DOHH2 (cell line): ENCODE results near the gene SSTR5.

Source experiments
- H3F3A ChIP-seq: fragments of 200-600 bp; sonication (generic), shearing (Covaris generic); 2 replicates; pipeline ENCODE4 v1.6.0; 2016; ENCODE audit warnings: antibody characterized with exemption, mild to moderate bottlenecking; ENCODE audit not compliant: control insufficient read depth, insufficient read depth
- H3K27ac ChIP-seq: fragments of 200-600 bp; sonication (generic); 2 replicates; pipeline ENCODE4 v1.5.1; 2014; ENCODE audit warnings: low read depth, mild to moderate bottlenecking, low read length, moderate library complexity
- H3K27me3 ChIP-seq: fragments of 200-600 bp; sonication (generic); 2 replicates; pipeline ENCODE4 v1.6.1; 2014; ENCODE audit warnings: mild to moderate bottlenecking, low read length, mixed read lengths; ENCODE audit not compliant: control insufficient read depth
- H3K36me3 ChIP-seq: fragments of 200-600 bp; sonication (generic); 2 replicates; pipeline ENCODE4 v1.6.1; 2014; ENCODE audit warnings: mild to moderate bottlenecking, low read length, moderate library complexity, mixed read lengths; ENCODE audit not compliant: control insufficient read depth
- H3K4me1 ChIP-seq: fragments of 200-600 bp; sonication (generic); 2 replicates; pipeline ENCODE4 v1.6.1; 2014; ENCODE audit warnings: mild to moderate bottlenecking, low read length, mixed read lengths; ENCODE audit not compliant: control insufficient read depth
- H3K4me2 ChIP-seq: fragments of 200-600 bp; sonication (generic); 2 replicates; pipeline ENCODE4 v1.6.0; 2014; ENCODE audit warnings: mild to moderate bottlenecking, low read length, moderate library complexity
- H3K4me3 ChIP-seq: fragments of 200-600 bp; sonication (generic); 2 replicates; pipeline ENCODE4 v1.5.1; 2014; ENCODE audit warnings: mild to moderate bottlenecking, low read length, mixed read lengths
- H3K79me2 ChIP-seq: fragments of 200-600 bp; sonication (generic); 2 replicates; pipeline ENCODE4 v1.6.1; 2014; ENCODE audit warnings: mild to moderate bottlenecking, low read length, mixed read lengths; ENCODE audit not compliant: control insufficient read depth
- H3K9me2 ChIP-seq: fragments of 200-600 bp; sonication (generic); replicated peaks from 2 replicates; pipeline ENCODE4 v1.6.1; 2014; ENCODE audit warnings: mild to moderate bottlenecking, low read length, mixed read lengths; ENCODE audit not compliant: control insufficient read depth
- H3K9me3 ChIP-seq: fragments of 200-600 bp; sonication (generic); 2 replicates; pipeline ENCODE4 v1.6.1; 2014; ENCODE audit warnings: antibody characterized with exemption, low read length, mixed read lengths; ENCODE audit not compliant: control insufficient read depth, insufficient read depth
- H4K20me1 ChIP-seq: fragments of 200-600 bp; sonication (generic); 2 replicates; pipeline ENCODE4 v1.6.0; 2014; ENCODE audit warnings: low read depth, mild to moderate bottlenecking, antibody characterized with exemption, low read length, moderate library complexity; ENCODE audit not compliant: control insufficient read depth, insufficient read depth
- CTCF ChIP-seq: fragments of 200-600 bp; sonication (generic); IDR thresholded peaks from one replicate; pipeline ENCODE4 v1.5.1; 2014; ENCODE audit warnings: antibody characterized with exemption, mild to moderate bottlenecking, low read depth, low read length; ENCODE audit not compliant: poor library complexity, severe bottlenecking
- EZH2phosphoT487 ChIP-seq: fragments of 200-600 bp; sonication (generic); IDR thresholded peaks from 2 replicates; pipeline ENCODE4 v1.6.1; 2017; ENCODE audit warnings: borderline replicate concordance, mild to moderate bottlenecking, antibody characterized with exemption, low read length, moderate library complexity, mixed read lengths

The SSTR5 gene

DNA sequence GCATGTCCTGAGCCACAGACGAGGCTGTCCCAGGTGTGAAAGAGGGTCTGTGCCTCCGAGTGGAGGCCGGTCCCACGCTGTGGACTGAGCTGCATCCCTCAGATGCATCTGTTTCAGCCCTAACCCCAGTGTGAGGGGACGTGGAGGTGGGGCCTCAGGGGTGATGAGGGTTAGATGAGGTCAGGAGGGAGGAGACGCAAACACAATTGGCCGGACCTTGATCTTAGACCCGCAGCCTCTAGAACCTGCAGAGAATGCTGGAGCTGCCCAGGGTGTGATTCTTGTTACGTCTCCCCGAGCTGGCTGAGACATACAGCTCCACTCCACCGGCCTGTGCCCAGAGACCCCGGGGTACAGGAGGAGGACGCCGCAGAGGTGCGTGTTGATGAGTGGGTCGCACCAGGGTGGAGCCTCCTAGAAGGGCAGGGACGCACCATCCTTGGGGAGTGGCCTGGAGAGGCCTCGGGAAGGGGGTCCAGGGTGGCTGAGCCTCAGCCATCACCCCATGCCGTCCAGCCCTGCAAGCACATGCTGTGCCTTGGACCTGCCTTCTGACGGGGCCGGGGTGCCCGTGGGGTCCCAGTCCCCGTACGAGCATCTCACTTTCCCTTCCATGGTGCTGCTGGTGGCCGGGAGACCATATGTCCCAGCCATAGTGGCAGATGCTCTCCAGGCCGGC lies 40.1 kb downstream of the SSTR5 start:
- TF ChIP-seq EZH2phosphoT487 (no peak), CTCF (no peak)

DNA sequence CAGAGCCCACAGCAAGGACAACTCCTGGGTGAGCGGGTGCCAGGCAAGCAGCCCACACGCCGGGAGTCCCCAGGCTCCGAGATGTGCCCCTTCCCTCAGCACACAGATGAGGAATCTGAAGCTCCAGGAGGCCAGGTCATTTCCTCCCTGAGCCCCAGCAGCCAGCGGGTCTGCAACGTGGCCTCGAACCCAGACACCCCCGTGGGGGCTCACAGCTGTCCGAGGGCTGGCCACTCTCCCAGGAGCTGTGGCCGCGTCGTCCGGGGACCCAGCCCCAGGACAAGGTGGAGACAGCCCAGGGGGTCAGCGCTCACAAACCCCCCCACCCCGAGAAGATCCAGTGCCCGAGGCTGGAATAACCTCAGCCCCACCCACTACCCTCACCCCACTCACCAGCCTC lies 40.9 kb downstream of the SSTR5 start:
- Histone ChIP-seq H3F3A (no peaks in the 10 kb centered on the region), H3K79me2 (no peaks in the 10 kb centered on the region), H3K4me2 (no peak overlapping the region), H3K27me3 (no peaks in the 10 kb centered on the region), H3K27ac (no peak overlapping the region), H3K9me3 (no peaks in the 10 kb centered on the region), H3K4me3 (no peak overlapping the region), H3K9me2 (no peaks in the 10 kb centered on the region), H3K4me1 (no peaks in the 10 kb centered on the region), H3K36me3 (no peaks in the 10 kb centered on the region), H4K20me1 (no peaks in the 10 kb centered on the region)
- TF ChIP-seq EZH2phosphoT487 (no peak), CTCF (no peak)

More for the DNA sequence above, 40.1 kb downstream of the SSTR5 start:
- no peaks in the 10 kb centered on the region for H3K9me3 ChIP-seq
- no peaks in the 10 kb centered on the region for H3K36me3 ChIP-seq
- H3K4me2 ChIP-seq: no peak overlapping the region
- H3K27me3 ChIP-seq: no peaks in the 10 kb centered on the region
- no peaks in the 10 kb centered on the region for H3K9me2 ChIP-seq
- no peak overlapping the region for H3K27ac ChIP-seq
- H3K4me3 ChIP-seq: no peak overlapping the region
- no peaks in the 10 kb centered on the region for H4K20me1 ChIP-seq
- H3K79me2 ChIP-seq: no peaks in the 10 kb centered on the region
- no peaks in the 10 kb centered on the region for H3K4me1 ChIP-seq
- no peaks in the 10 kb centered on the region for H3F3A ChIP-seq

GRCh38 chr16:1113889-1114526 lies 41.5 kb downstream of the SSTR5 start:
- no peak overlapping the region for H3K4me2 ChIP-seq
- H3K79me2 ChIP-seq: no peaks in the 10 kb centered on the region
- no peak for TF ChIP-seq CTCF
- no peak for TF ChIP-seq EZH2phosphoT487
- no peaks in the 10 kb centered on the region for H3K27me3 ChIP-seq
- H3K9me2 ChIP-seq: no peaks in the 10 kb centered on the region
- no peak overlapping the region for H3K4me3 ChIP-seq
- no peak overlapping the region for H3K27ac ChIP-seq
- no peaks in the 10 kb centered on the region for H3K4me1 ChIP-seq
- no peaks in the 10 kb centered on the region for H4K20me1 ChIP-seq
- no peaks in the 10 kb centered on the region for H3F3A ChIP-seq
- no peaks in the 10 kb centered on the region for H3K36me3 ChIP-seq
- no peaks in the 10 kb centered on the region for H3K9me3 ChIP-seq
